ENCODE data around the gene ORM1. TPM values are rescaled to one million over a fixed set of nuclear protein-coding genes. Genes with fewer than 3 reads are reported as not detected.

The ORM1 gene
- total and polyA plus RNA-seq, 10 of the 15 experiments (the other 5 are each of a cell fraction or from before 2014, with no cell fraction given): 4.4 TPM; not detected in 9

- CTCF ChIA-PET: no interaction called here
- no peak for ATAC-seq
- no peak for DNase-seq (ENCODE audit: low read depth, low spot score)
- TF ChIP-seq BCLAF1 (IDR thresholded peaks at IDR 0.05) (no peak), CREM (IDR thresholded peaks at IDR 0.05; ENCODE audit: low read depth) (no peak), RFX5 (IDR thresholded peaks at IDR 0.05; ENCODE audit: low read depth, low read length) (no peak), ETV6 (conservative IDR thresholded peaks at IDR 0.05 in 1 of 2, IDR thresholded peaks at IDR 0.05 in 1 of 2; ENCODE audit: borderline replicate concordance in 1 of 2, low read depth in 1 of 2) (no peak), IRF3 (IDR thresholded peaks at IDR 0.05) (no peak), SMAD1 (IDR thresholded peaks at IDR 0.05; ENCODE audit: low read depth, partially characterized antibody) (no peak), SMAD5 (IDR thresholded peaks at IDR 0.05; ENCODE audit: low read depth) (no peak), BCL3 (IDR thresholded peaks at IDR 0.05; ENCODE audit: borderline replicate concordance, insufficient read depth, low read depth, low read length, poor library complexity, severe bottlenecking) (no peak), DPF2 (IDR thresholded peaks at IDR 0.05) (no peak), MTA2 (IDR thresholded peaks at IDR 0.05; ENCODE audit: low read depth) (no peak), ZBTB40 (IDR thresholded peaks at IDR 0.05; ENCODE audit: borderline replicate concordance) (no peak)
Measured at GRCh38 chr9:114285166-114285867, 37.6 kb upstream of the ORM1 start.

More at GRCh38 chr9:114285166-114285867, 37.6 kb upstream of the ORM1 start:
- ChIA-PET POLR2A (no interaction called here), RAD21 (ENCODE audit: unreplicated experiment) (no interaction called here), SMC1A (ENCODE audit: uncharacterized antibody, unreplicated experiment) (no interaction called here)
- no TSS peak for BruUV-seq (replicated peaks)
- Histone ChIP-seq H3K9me3 (replicated peaks; ENCODE audit: control insufficient read depth, insufficient read depth, low read length) (no peaks in the 10 kb centered on the region), H2AFZ (ENCODE audit: control insufficient read depth, low read depth, low read length) (no peak overlapping the region), H3K27me3 (replicated peaks in 1 of 2; ENCODE audit: control insufficient read depth in 2 of 2, insufficient read depth in 2 of 2, low read length in 1 of 2) (peaks cover 0 to 3% of the 10 kb centered on the region in 2 experiments; a peak in 1 of 4 replicates), H3K9ac (ENCODE audit: control insufficient read depth, insufficient read depth, low read length) (no peak overlapping the region), H3K4me3 (no peak overlapping the region), H3K36me3 (ENCODE audit: control insufficient read depth in 2 of 2, insufficient read depth in 2 of 2, low read length in 1 of 2) (no peaks in the 10 kb centered on the region), H4K20me1 (ENCODE audit: control insufficient read depth, insufficient read depth) (no peaks in the 10 kb centered on the region), H3K79me2 (ENCODE audit: control insufficient read depth, insufficient read depth, low read length) (no peaks in the 10 kb centered on the region), H3K27ac (ENCODE audit: control insufficient read depth, insufficient read depth) (no peak overlapping the region), H3K4me2 (ENCODE audit: control insufficient read depth, insufficient read depth) (no peak overlapping the region), H3K4me1 (ENCODE audit: control insufficient read depth, insufficient read depth, low read length) (no peaks in the 10 kb centered on the region)
- FAIRE-seq: no peak
- in situ Hi-C loops (cut with MboI) (loop anchor here (10.0 to 25.0 kb wide), 2 partner anchors 131 to 198 kb away; partner anchors contain the start of genes AMBP, COL27A1 and KIF12), intact Hi-C loops (cut with micrococcal nuclease; ENCODE audit: unreplicated experiment) (no loop called here)
- 2% methylated on average over 20 of the region's 20 CpGs for WGBS (ENCODE audit: insufficient coverage, insufficient replicate concordance, low lambda C conversion rate, missing lambda C conversion rate)

All from GM12878 (cell line).